A673 (cell line): Measurements from ENCODE around the gene SLC35F1. TPM values are rescaled to one million over a fixed set of nuclear protein-coding genes. Genes with fewer than 3 reads are reported as not detected.

Experiments
- BruUV-seq: library from RNA; stranded (reverse); fragments of 400-500 nt; replicated peaks from 2 replicates; lab custom pipeline; 2021; lab: Mats Ljungman, UMichigan
- CTCF ChIA-PET: fragments of 300-600 bp; sonication (Branson Sonifier 250); formaldehyde crosslinking; loops from one replicate; lab custom pipeline; 2022; ENCODE audit warnings: antibody characterized with exemption; lab: Charles Lee
- POLR2A ChIA-PET: fragments of 300-600 bp; sonication (Branson Sonifier 250); formaldehyde crosslinking; loops from one replicate; lab custom pipeline; 2022; ENCODE audit warnings: antibody characterized with exemption; ENCODE audit not compliant: low non-redundant PET; lab: Charles Lee
- DNase-seq: peaks from one replicate; pipeline ENCODE4 v3.0.0-alpha.2; 2015; ENCODE audit warnings: low spot score
- H3K27ac ChIP-seq: fragments of 200-600 bp; sonication (generic); 2 replicates; pipeline ENCODE4 v1.5.1; 2016; ENCODE audit warnings: mixed run types, low read depth, mild to moderate bottlenecking, mixed read lengths, antibody characterized with exemption, low read length; ENCODE audit not compliant: poor library complexity, severe bottlenecking
- H3K27me3 ChIP-seq: fragments of 200-600 bp; sonication (generic); replicated peaks from 2 replicates; pipeline ENCODE4 v1.6.1; 2017; ENCODE audit warnings: mixed run types, low read depth, mild to moderate bottlenecking, mixed read lengths, antibody characterized with exemption, low read length; ENCODE audit not compliant: insufficient read depth, poor library complexity
- H3K36me3 ChIP-seq: fragments of 200-600 bp; sonication (generic); 2 replicates; pipeline ENCODE4 v1.6.1; 2016; ENCODE audit warnings: mixed run types, mild to moderate bottlenecking, mixed read lengths, antibody characterized with exemption, low read length; ENCODE audit not compliant: insufficient read depth, poor library complexity, severe bottlenecking
- H3K4me1 ChIP-seq: fragments of 200-600 bp; sonication (generic); 2 replicates; pipeline ENCODE4 v1.6.1; 2017; ENCODE audit warnings: mixed run types, mild to moderate bottlenecking, mixed read lengths, antibody characterized with exemption, low read length; ENCODE audit not compliant: insufficient read depth, poor library complexity, severe bottlenecking
- H3K4me3 ChIP-seq: fragments of 200-600 bp; sonication (generic); 2 replicates; pipeline ENCODE4 v1.5.1; 2016; ENCODE audit warnings: low read depth, mixed run types, mild to moderate bottlenecking, mixed read lengths, low read length; ENCODE audit not compliant: poor library complexity, severe bottlenecking
- H3K9me3 ChIP-seq: fragments of 200-600 bp; sonication (generic); 2 replicates; pipeline ENCODE4 v1.6.1; 2016; ENCODE audit warnings: mixed run types, low read depth, mild to moderate bottlenecking, mixed read lengths, antibody characterized with exemption, low read length; ENCODE audit not compliant: poor library complexity, severe bottlenecking
- CTCF ChIP-seq: fragments of 300-800, 200-600 bp; sonication (generic); conservative IDR thresholded peaks from 2 replicates; pipeline ENCODE4 v1.5.1; 2017; ENCODE audit warnings: low read depth, mild to moderate bottlenecking, antibody characterized with exemption, low read length, moderate library complexity, mixed read lengths
- EZH2 ChIP-seq: fragments of 200-600 bp; sonication (generic); IDR thresholded peaks from 2 replicates; pipeline ENCODE4 v1.6.1; 2017; ENCODE audit warnings: borderline replicate concordance, low read depth, mild to moderate bottlenecking, mixed read lengths, antibody characterized with exemption, low read length; ENCODE audit not compliant: poor library complexity, severe bottlenecking
- intact Hi-C: fragments of 100-400 bp; cut with micrococcal nuclease; formaldehyde crosslinking; loops from one replicate; pipeline ENCODE4 v1.10.0; 2022; ENCODE audit not compliant: unreplicated experiment
- total RNA-seq: library from RNA; stranded (reverse); gene quantifications from 2 replicates; pipeline ENCODE4 v1.2.3, GENCODE V29; 2021

The SLC35F1 gene
- total RNA-seq, 1 experiment from 2014 or later = 5.3 TPM

DNA sequence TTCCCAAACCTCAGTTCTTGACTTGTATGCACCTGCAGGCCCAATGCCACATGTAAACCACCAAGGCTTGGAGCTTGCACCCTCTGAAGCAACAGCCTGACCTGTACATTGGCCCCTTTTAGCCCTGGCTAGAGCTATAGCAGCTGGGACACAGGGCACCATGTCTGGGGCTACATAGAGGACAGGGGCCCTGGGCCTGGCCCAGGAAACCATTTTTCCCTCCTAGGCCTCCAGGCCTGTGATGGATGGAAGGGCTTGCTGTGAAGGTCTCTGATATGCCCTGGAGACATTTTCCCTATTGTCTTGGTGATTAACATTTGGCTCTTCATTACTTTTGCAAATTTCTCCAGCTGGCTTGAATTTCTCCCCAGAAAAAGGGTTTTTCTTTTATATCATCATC is 64.6 kb downstream of the SLC35F1 start:
- H3K4me1 ChIP-seq = peaks cover 8% of the 10 kb centered on the region
- no peak overlapping the region for H3K27ac ChIP-seq
- no peak for DNase-seq
- CTCF ChIA-PET = no interaction called here
- H3K4me3 ChIP-seq = no peak overlapping the region
- no peaks in the 10 kb centered on the region for H3K27me3 ChIP-seq
- TF ChIP-seq CTCF (no peak), EZH2 (no peak)
- intact Hi-C loops = loop anchor here (10.0 kb wide), 1 partner anchor 613 kb away; no protein-coding TSS in a partner anchor
- no peaks in the 10 kb centered on the region for H3K9me3 ChIP-seq
- H3K36me3 ChIP-seq = no peaks in the 10 kb centered on the region
- POLR2A ChIA-PET = no interaction called here
- BruUV-seq = no TSS peak

DNA sequence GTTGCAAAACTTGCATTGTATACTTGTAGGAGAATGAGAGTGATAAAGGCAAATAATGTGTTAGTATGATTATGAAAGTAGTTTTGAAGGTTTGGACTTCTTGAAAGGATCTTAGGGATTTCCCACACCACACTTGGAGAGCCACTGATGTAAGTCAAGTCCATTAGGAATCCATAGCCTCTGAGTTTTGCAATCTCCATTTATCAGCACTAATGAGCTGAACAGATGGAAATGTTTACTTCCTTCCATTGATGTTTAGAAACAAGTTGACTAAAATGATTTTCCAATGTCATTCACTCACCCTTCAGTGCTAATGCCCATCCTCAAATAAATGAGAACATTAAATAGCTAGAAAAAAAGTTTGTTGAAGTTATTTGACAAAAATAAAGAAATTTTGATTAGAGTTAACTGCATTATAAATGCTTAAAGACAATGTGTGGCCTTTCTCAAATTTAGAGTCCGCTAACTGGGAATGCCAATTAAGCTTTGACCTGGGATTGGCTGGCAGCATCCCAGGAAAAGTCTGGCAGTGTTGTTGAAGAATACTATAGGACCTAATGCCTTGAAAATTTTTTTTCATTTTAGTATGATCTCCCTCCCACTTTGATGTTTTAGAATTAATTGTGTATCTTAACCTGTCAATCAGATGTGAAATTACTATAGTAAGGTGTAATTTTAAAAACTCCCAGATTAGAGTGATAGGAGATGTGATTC is 68.0 kb downstream of the SLC35F1 start:
- Histone ChIP-seq H3K9me3 (no peaks in the 10 kb centered on the region), H3K27ac (no peak overlapping the region), H3K4me1 (peaks cover 8% of the 10 kb centered on the region), H3K27me3 (peaks cover 2% of the 10 kb centered on the region), H3K36me3 (no peaks in the 10 kb centered on the region), H3K4me3 (no peak overlapping the region)
- TF ChIP-seq CTCF (no peak), EZH2 (no peak)
- CTCF ChIA-PET = interaction anchor here (2.1 kb wide), 1 partner anchor 605 kb away, joined by 5 read pairs; no protein-coding TSS in a partner anchor
- DNase-seq = no peak
- POLR2A ChIA-PET = no interaction called here
- intact Hi-C loops = loop anchor here (10.0 kb wide), 1 partner anchor 610 kb away; no protein-coding TSS in a partner anchor
- no TSS peak for BruUV-seq

GRCh38 chr6:117976030-117976651 is 69.1 kb downstream of the SLC35F1 start:
- TF ChIP-seq CTCF (peak; percentile 83), EZH2 (no peak)
- Histone ChIP-seq H3K36me3 (no peaks in the 10 kb centered on the region), H3K27ac (no peak overlapping the region), H3K9me3 (no peaks in the 10 kb centered on the region), H3K27me3 (peaks cover 2% of the 10 kb centered on the region), H3K4me1 (peaks cover 8% of the 10 kb centered on the region), H3K4me3 (no peak overlapping the region)
- peak; percentile 73 for DNase-seq
- no TSS peak for BruUV-seq
- intact Hi-C loops = loop anchor here (2.0 to 10.0 kb wide), 2 partner anchors 289 to 609 kb away; no protein-coding TSS in a partner anchor
- ChIA-PET CTCF (interaction anchor here (1.4 to 2.1 kb wide), 2 partner anchors 287 to 604 kb away, joined by 3 to 5 read pairs; no protein-coding TSS in a partner anchor), POLR2A (no interaction called here)
